ENCODE data around the gene KCTD10. TPM values are rescaled to one million over a fixed set of nuclear protein-coding genes. Genes with fewer than 3 reads are reported as not detected.

KCTD10 gene
- polyA plus RNA-seq, 3 donors, result 18.1 to 21.0 (median 20.0) TPM

DNA sequence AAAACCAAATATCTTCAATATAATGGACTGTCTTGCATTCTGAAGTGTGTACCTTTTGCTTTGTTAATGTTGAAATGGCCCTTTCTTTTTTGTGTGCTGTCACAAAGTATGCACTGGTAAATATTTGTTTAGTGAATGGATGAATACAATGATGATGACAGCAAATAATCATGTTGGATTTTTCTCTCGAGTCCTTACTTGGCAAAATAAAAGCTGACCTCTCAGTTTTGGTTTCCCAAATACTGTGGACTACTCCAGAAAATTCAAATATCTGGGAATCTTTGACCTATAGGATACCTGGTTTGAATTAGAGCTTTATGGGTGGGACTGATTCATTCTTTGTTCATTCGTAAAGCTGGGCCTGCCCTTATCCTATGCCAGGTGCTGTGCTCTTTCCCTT lies 5.8 kb upstream of the KCTD10 start:
- Histone ChIP-seq H3K27me3 (ENCODE audit: control insufficient read depth in 2 of 2, insufficient read depth in 2 of 2, low read length in 2 of 2) (no peaks in the 10 kb centered on the region), H3K36me3 (replicated peaks in 1 of 2; ENCODE audit: control insufficient read depth in 1 of 2, insufficient read depth in 2 of 2, low read length in 2 of 2) (peaks cover 46 to 54% of the 10 kb centered on the region in 2 donors), H3K9me3 (replicated peaks in 1 of 2; ENCODE audit: control insufficient read depth in 1 of 2, insufficient read depth in 1 of 2, low read length in 2 of 2) (no peaks in the 10 kb centered on the region), H4K20me1 (ENCODE audit: insufficient read depth, low read length) (no peaks in the 10 kb centered on the region), H2AFZ (ENCODE audit: insufficient read depth, low read depth, low read length, poor library complexity, severe bottlenecking) (no peak overlapping the region), H3K79me2 (ENCODE audit: insufficient read depth, low read length) (peaks cover 20% of the 10 kb centered on the region), H3K9ac (ENCODE audit: insufficient read depth, low read length, poor library complexity, severe bottlenecking) (no peak overlapping the region), H3K27ac (ENCODE audit: low read depth in 1 of 2, low read length in 2 of 2) (no peak overlapping the region), H3K4me3 (replicated peaks in 1 of 3; ENCODE audit: low read depth in 2 of 3, low read length in 3 of 3) (no peak overlapping the region), H3K4me1 (ENCODE audit: control insufficient read depth in 1 of 2, insufficient read depth in 2 of 2, low read length in 2 of 2) (peaks cover 9 to 11% of the 10 kb centered on the region in 2 donors), H3K4me2 (replicated peaks; ENCODE audit: extremely low read depth, low read length, poor library complexity, severe bottlenecking) (no peak overlapping the region)
- TF ChIP-seq, protein P1, sequence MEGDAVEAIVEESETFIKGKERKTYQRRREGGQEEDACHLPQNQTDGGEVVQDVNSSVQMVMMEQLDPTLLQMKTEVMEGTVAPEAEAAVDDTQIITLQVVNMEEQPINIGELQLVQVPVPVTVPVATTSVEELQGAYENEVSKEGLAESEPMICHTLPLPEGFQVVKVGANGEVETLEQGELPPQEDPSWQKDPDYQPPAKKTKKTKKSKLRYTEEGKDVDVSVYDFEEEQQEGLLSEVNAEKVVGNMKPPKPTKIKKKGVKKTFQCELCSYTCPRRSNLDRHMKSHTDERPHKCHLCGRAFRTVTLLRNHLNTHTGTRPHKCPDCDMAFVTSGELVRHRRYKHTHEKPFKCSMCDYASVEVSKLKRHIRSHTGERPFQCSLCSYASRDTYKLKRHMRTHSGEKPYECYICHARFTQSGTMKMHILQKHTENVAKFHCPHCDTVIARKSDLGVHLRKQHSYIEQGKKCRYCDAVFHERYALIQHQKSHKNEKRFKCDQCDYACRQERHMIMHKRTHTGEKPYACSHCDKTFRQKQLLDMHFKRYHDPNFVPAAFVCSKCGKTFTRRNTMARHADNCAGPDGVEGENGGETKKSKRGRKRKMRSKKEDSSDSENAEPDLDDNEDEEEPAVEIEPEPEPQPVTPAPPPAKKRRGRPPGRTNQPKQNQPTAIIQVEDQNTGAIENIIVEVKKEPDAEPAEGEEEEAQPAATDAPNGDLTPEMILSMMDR (IDR thresholded peaks at IDR 0.05), result no peak
- no peak overlapping the region for H3K4me3 Mint-ChIP-seq
- peaks cover 45 to 50% of the 10 kb centered on the region in 2 donors for H3K36me3 Mint-ChIP-seq
- H3K27me3 Mint-ChIP-seq (ENCODE audit: low read depth in 3 of 3), result peaks cover 0 to 2% (median 0%) of the 10 kb centered on the region in 3 donors
- intact Hi-C loops (cut with micrococcal nuclease), result loop anchor here in 1 of 2 donors (10.0 kb wide), 1 partner anchor 92 kb away; the partner anchor contains the start of genes MMAB and MVK
- no peak for DNase-seq
- H3K4me1 Mint-ChIP-seq, result peaks cover 9% of the 10 kb centered on the region
- H3K27ac Mint-ChIP-seq, result no peak overlapping the region
- H3K9me3 Mint-ChIP-seq, result no peaks in the 10 kb centered on the region
- WGBS (ENCODE audit: insufficient coverage), result 100% methylated on average over 1 of the region's 2 CpGs

DNA sequence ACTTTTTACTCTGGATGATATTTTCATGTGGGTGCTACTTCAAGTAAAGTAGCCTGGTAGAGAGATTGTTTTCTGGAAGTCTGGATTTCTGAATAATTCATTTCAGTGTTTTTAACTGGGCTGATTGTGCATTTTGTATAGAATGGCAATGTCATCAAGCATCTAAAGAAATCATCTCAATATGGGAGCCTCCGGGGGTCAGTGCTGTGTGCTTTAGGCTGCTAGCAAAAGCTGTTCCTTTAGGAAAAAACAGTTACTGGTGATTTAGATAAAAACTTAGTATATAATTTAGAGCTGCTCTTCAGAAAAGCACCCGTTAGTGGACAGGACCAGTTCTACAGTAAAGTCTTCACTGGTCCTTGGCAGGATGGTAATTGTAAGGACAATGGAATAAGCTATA lies 5.4 kb upstream of the KCTD10 start:
- H3K27me3 ChIP-seq (ENCODE audit: control insufficient read depth in 2 of 2, insufficient read depth in 2 of 2, low read length in 2 of 2), result no peaks in the 10 kb centered on the region

More for the DNA sequence above, 5.4 kb upstream of the KCTD10 start:
- WGBS (ENCODE audit: insufficient coverage), result no CpG with 5 or more reads among the region's 2 CpGs
- Histone ChIP-seq H3K4me2 (replicated peaks; ENCODE audit: extremely low read depth, low read length, poor library complexity, severe bottlenecking) (no peak overlapping the region), H3K9ac (ENCODE audit: insufficient read depth, low read length, poor library complexity, severe bottlenecking) (no peak overlapping the region), H3K4me3 (replicated peaks in 1 of 3; ENCODE audit: low read depth in 2 of 3, low read length in 3 of 3) (no peak overlapping the region), H2AFZ (ENCODE audit: insufficient read depth, low read depth, low read length, poor library complexity, severe bottlenecking) (no peak overlapping the region), H3K79me2 (ENCODE audit: insufficient read depth, low read length) (peaks cover 24% of the 10 kb centered on the region), H3K27ac (ENCODE audit: low read depth in 1 of 2, low read length in 2 of 2) (no peak overlapping the region), H3K36me3 (replicated peaks in 1 of 2; ENCODE audit: control insufficient read depth in 1 of 2, insufficient read depth in 2 of 2, low read length in 2 of 2) (peaks cover 42 to 50% of the 10 kb centered on the region in 2 donors), H3K9me3 (replicated peaks in 1 of 2; ENCODE audit: control insufficient read depth in 1 of 2, insufficient read depth in 1 of 2, low read length in 2 of 2) (no peaks in the 10 kb centered on the region), H3K4me1 (ENCODE audit: control insufficient read depth in 1 of 2, insufficient read depth in 2 of 2, low read length in 2 of 2) (peaks cover 11 to 14% of the 10 kb centered on the region in 2 donors), H4K20me1 (ENCODE audit: insufficient read depth, low read length) (no peaks in the 10 kb centered on the region)
- TF ChIP-seq, protein P1 (IDR thresholded peaks at IDR 0.05), result no peak
- Mint-ChIP-seq H3K27ac (no peak overlapping the region), H3K4me1 (peaks cover 9% of the 10 kb centered on the region), H3K27me3 (ENCODE audit: low read depth in 3 of 3) (peaks cover 0 to 2% (median 0%) of the 10 kb centered on the region in 3 donors), H3K4me3 (no peak overlapping the region), H3K9me3 (no peaks in the 10 kb centered on the region), H3K36me3 (peaks cover 41 to 46% of the 10 kb centered on the region in 2 donors)
- intact Hi-C loops (cut with micrococcal nuclease), result loop anchor here in 1 of 2 donors (10.0 kb wide), 1 partner anchor 92 kb away; the partner anchor contains the start of genes MMAB and MVK
- DNase-seq, result no peak
